GM10266 (cell line): ENCODE data around the gene BNC1.

ENCODE experiments used
- DNase-seq: peaks from one replicate; pipeline ENCODE4 v3.0.0; 2012; ENCODE audit errors: extremely low spot score
- CTCF ChIP-seq: IDR thresholded peaks from 2 replicates; pipeline ENCODE4 v1.5.1; 2012; ENCODE audit warnings: mild to moderate bottlenecking, low read depth; ENCODE audit not compliant: control insufficient read depth, insufficient read depth; ENCODE audit errors: missing control alignments

BNC1 gene

GRCh38 chr15:83215306-83215705 is 69.2 kb downstream of the BNC1 start:
- TF ChIP-seq CTCF = no peak
- DNase-seq = no peak

- TF ChIP-seq CTCF = no peak
- DNase-seq = no peak
Observed at GRCh38 chr15:83210619-83211018, 73.8 kb downstream of the BNC1 start.

GRCh38 chr15:83209333-83209732 is 75.1 kb downstream of the BNC1 start:
- no peak for TF ChIP-seq CTCF
- no peak for DNase-seq

GRCh38 chr15:83208367-83208661 is 76.2 kb downstream of the BNC1 start:
- no peak for TF ChIP-seq CTCF
- DNase-seq = no peak

GRCh38 chr15:83207660-83208366 is 76.7 kb downstream of the BNC1 start, which contains the start of gene HDGFL3:
Gene HDGFL3 (minus strand): TSS chr15:83207823. CDS start chr15:83207414, 409 bp downstream.
- peak; percentile 65 for DNase-seq
- TF ChIP-seq CTCF = peak; percentile 41

- TF ChIP-seq CTCF = peak; percentile 8
- DNase-seq = peak; percentile 64
Observed at GRCh38 chr15:83207009-83207659, 77.3 kb downstream of the BNC1 start.

GRCh38 chr15:83206526-83207008 is 77.9 kb downstream of the BNC1 start:
- peak; percentile 32 for DNase-seq
- no peak for TF ChIP-seq CTCF
